Forelimb muscle (tissue), 1 donor: ENCODE measurements around the gene TXNDC8. TPM values are rescaled to one million over a fixed set of nuclear protein-coding genes. Genes with fewer than 3 reads are reported as not detected.
"Not testable (repeated sequence)": the region's sequence is repeated elsewhere in the genome, so short reads cannot be mapped to it uniquely, and the experiment has no call there.

ENCODE experiments used
- DNase-seq: peaks from one replicate; pipeline ENCODE4 v3.0.0-alpha.2; 2013; ENCODE audit warnings: low read depth
- polyA plus RNA-seq: library from polyadenylated mRNA; unstranded; fragments of 120-200 nt; gene quantifications from one replicate; pipeline ENCODE4 v1.2.1, GENCODE V29; 2013; ENCODE audit not compliant: insufficient read length

The TXNDC8 gene
- not detected for polyA plus RNA-seq

GRCh38 chr9:110337727-110338126 is at the start of gene TXNDC8:
TXNDC8 (minus strand) TSS chr9:110337863.
- no peak for DNase-seq

DNA sequence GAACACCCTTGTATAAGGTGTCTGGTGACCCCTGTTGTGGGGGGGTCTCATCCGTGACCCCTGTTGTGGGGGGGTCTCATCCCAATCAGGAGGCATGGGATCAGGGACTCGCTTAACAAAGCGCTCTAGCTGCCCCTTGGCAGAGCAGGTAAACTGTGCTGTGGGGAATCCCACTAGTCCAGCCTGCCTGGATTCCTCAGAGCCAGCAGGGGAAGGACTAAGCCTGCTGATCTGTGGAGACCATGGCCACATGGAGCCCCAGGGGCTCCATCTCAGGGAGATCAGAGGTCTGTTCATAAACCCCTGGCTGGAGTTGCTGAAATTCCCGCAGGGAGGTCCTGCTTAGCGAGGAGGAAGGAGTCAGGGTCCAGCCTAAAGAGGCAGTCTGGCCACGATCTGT is 45.8 kb upstream of the TXNDC8 start:
- no peak for DNase-seq

GRCh38 chr9:110382731-110383130 is 45.1 kb upstream of the TXNDC8 start:
- no peak for DNase-seq

DNA sequence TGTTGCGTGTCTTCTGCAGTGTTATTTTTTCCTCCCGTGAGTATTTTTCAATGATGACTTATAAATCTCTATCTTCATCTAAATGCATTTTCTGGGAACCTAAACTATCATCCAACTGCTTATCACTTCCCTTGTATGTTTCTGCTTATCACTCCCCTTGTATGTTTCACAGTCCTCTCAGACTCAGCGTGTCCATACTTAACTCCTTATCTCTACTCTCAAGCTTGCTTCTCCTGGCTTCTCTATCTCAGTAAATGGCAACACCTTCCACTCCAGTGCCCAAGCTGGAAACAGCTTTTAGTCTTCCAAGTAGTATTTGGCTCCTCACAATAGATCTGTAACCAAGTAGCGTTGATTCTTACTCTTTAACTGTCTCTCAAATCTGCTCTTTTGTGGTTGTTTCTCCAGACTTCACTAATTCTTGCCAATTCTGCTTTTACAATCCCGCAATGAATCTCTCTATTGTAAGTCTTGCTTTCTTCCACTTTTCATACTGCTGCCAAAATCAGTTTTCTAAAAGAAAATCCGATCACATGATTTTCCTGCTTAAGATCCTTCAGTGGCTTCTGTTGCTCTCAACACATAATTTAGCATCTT is 33.8 kb upstream of the TXNDC8 start:
- no peak for DNase-seq

DNA sequence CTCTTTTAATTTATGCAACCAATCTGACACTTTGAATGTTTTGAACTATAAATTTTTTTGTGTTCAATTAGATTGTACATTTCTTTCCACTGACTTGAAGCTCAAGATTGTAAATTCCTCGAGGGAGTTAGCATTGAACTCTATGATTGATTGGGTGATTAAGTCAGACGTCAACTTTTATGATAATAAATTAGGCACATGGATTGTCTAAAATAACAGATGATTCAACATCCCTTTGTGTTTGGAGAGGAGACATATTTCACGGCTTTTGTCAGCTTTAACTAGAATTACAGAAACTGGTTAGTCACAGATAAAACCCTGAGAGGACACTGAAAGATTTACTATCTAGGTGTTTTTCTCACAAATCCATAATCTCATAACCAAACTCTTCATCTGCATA is 32.7 kb upstream of the TXNDC8 start:
- DNase-seq = no peak

- no peak for DNase-seq
These were observed 26.8 kb upstream of the TXNDC8 start for GRCh38 chr9:110364451-110364850.

GRCh38 chr9:110358992-110359391 is 21.3 kb upstream of the TXNDC8 start:
- DNase-seq = not testable (repeated sequence)

DNA sequence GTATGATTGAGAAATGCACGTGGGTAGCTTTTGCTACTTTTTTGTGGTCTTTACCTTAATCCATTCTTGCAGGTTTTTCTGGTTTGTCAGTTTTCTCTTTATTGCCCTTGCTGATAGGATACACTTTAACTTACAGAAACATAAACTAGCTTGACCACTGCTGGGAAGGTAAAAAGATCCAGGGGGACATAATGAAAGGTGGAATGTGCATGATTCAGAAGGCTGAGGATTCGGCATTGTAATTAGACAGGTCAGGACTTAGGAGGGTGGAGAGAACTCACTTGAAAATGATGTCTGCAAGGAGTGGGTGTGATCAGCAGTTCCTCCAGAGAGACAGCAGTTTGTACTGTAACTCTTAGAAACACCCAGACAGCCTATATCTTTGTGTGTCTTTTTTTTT is 19.8 kb upstream of the TXNDC8 start:
- no peak for DNase-seq

DNA sequence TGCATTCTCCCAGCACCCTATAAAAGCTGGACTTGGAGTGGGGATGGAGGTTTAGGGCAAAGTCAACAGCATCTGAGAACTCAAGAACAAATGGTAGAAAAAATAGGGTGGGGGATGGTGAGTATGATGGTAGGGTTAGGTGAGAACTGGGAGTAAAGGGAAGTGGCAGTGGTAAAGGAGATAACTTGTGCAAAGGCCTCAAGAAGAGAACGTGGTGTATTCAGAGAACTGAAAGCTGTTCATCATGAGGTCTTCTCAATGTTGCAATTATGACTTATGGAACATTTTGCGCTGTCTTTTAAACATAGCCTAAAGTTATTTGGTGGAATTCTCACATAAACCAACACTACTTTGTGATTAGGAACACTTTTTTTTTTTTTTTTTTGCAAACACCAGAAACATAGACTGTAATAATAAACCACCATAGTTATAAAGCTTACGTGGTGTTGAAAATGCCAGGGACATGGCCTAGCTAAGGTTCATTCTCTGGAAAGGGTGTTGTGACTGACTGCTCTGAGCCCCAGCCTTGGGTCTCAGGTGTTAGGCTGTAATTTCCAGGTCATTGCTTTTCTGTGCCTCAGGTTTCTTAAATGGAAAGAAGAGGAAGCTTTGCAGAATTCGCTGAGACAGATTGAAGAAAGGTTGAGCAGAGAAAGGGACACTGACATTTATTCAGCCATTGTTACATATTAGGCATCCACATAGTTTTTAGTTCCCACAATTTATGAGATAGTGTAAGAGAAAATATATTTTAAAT is 19.2 kb upstream of the TXNDC8 start:
- no peak for DNase-seq

DNA sequence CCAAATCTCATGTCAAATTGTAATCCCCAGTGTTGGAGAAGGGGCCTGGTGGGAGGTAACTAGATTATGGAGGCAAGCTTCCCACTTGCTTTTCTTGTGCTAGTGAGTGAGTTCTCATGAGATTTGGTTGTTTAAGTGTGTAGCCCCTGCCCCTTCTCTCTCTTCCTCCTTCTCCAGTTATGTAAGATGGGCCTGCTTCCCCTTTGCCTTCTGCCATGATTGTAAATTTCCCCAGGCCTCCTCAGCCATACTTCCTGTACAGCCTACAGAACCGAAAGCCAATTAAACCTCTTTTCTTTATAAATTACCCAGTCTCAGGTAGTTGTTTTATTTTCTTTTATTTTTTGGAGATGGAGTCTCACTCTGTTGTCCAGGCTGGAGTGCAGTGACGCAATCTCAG is 18.2 kb upstream of the TXNDC8 start:
- no peak for DNase-seq

DNA sequence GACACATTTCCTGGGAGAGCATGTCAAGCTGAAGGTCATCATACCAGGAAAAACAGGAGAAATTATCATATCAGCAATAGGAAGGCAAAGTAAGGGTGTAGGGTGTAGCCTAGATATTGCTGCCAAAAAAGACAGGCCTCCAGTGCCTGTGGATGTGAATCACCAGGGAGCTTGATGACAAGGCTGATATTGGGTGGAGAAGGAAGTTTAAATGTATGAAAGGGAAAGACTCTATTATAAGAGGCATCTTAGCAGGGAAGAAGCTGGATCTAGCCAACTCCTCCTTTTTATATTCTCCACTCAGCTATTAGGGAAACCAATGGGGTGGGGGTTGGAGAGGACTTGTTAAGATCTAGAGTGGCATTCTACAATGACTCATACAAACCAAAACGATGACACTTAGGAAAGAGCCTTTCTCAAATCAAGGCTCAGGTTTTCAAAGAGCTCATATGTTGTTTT is 13.4 kb upstream of the TXNDC8 start:
- no peak for DNase-seq

DNA sequence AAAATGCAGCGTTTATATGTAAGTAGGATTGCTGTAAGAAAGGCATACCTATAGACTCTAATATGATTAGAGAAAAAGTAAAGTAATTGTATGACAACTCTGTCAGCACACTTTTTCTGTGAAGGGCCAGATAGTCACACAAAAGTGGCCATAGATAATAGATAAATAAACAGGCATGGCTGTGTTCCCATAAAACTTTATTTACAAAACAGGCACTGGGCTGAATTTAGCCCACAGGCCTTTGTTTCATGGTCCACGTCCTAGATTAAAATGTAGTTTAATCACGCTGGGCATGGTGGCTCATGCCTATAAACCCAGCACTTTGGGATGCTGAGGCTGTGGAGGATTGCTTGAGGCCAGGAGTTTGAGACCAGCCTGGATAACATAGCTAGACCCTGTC is 8.7 kb upstream of the TXNDC8 start:
- no peak for DNase-seq

GRCh38 chr9:110344821-110345220 is 7.2 kb upstream of the TXNDC8 start:
- DNase-seq = no peak

GRCh38 chr9:110343551-110343950 is 5.9 kb upstream of the TXNDC8 start:
- no peak for DNase-seq

DNA sequence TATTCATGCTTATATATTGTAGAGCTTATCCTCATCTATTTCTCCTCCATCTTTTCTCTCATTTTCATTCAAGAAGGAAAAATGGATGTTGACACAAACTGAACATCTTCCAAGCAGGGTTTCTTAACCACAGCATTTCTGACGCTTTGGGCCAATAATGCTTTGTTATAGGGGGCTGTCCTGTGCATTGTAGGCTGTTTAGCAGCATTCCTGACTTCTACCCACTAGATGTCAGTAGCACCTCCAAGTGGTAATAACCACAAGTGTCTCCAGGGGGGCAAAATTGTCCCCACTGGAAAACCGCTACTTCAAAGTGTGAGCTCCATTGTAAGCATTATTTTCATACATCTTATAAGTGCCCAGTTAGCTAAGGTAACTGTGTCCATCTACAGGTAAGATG is 2.6 kb upstream of the TXNDC8 start:
- no peak for DNase-seq

DNA sequence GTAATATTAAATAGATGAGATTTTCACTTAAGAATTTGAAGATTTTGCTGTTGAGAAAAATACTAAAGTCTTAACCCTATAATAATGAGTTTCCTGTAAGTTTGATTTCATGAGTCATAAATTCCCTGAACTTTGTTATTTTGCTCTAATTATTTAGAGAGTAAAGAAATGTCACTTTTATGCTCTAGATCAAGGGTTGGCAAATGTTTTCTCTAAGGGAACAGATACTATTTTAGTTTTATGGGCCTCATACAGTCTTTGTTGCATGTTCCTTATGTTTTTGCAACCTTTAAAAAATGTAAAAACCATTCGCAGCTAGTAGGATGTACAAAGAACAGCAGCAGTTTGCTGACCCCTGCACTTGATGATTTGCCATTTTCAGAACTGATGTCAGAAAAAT is 480 bp upstream of the TXNDC8 start:
- DNase-seq = no peak

DNA sequence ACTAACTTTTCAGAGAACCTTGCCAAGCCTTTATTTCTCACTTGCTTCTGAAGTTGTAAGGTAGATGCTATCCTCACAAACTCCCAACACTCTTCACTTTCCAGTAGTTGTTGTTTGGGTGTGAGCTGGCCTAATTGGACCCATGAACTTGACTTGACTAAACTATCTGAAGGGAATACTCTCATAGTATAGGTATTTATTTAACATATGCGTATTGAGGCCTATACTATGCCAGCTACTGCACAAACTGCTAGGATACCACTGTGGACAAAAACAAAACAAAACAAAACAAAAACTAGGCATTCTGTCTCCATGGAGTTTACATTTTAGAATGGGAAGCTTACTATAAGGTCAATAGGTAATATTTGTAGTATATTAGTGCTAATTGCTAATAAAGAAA is 1.3 kb downstream of the TXNDC8 start:
- no peak for DNase-seq

DNA sequence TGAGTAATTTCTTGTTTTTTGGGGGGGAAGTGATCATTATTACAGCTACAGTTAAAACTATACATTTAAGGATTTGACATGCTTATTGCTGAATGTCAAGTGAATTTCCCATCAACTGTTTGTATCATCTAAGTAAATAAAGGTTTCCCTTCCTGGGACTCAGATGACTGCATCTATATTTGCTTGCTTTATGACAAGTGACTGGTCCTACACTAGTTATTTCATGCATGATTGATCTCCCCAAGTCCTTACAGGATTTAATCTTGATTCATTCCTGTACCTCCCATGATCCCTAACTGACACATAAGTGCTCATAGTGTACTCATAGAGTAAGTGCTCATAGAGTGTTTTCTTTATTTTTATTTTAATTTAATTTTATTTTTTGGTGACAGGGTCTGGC is 2.8 kb downstream of the TXNDC8 start:
- no peak for DNase-seq

DNA sequence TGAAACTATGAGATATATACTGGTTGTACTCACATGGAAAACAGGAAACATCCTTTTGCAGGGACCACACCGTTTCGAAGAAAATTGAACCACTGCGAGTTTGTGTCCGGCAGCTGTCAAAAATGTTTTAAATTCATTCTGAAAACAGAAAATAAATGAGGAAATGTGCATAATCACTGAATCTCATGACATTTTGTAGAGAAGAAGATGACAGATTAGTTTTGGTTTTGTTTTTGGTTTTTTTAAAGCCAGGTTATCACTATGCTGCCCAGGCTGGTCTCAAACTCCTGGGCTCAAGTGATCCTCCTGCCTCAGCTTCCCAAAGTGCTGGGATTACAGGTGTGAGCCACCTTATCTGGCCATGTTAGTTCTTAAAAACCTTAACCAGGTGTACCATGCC is 3.5 kb downstream of the TXNDC8 start:
- DNase-seq = no peak

GRCh38 chr9:110332766-110333165 is 4.9 kb downstream of the TXNDC8 start:
- no peak for DNase-seq

- DNase-seq = no peak
These were observed 7.1 kb downstream of the TXNDC8 start for GRCh38 chr9:110330484-110331105.

- no peak for DNase-seq
These were observed 7.9 kb downstream of the TXNDC8 start for GRCh38 chr9:110329639-110330230.

DNA sequence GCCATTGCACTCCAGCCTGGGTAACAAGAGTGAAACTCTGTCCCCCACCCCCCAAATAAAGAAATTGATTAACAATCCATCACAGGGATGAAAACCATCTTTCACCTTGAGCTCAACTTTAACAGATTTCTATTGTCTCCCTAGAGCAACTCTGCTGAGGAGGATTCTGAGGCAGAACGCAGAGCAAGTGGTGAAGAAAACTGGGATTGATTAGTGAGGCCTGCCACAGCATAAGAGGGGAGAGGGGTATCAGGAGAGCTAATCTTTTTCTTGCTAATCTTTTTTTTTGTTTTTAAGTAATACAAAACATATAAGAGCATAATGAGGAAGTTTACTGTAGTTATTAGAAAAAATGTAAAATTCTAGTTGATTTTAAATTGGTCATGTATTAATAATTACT is 8.9 kb downstream of the TXNDC8 start:
- no peak for DNase-seq
